Left ventricle myocardium superior (tissue), 1 donor: Measurements from ENCODE around the gene FGGY. TPM values are rescaled to one million over a fixed set of nuclear protein-coding genes. Genes with fewer than 3 reads are reported as not detected.
"Not testable (repeated sequence)": the region's sequence is repeated elsewhere in the genome, so short reads cannot be mapped to it uniquely, and the experiment has no call there.

Source experiments
- ATAC-seq: fragments of 200-7000 bp; cut with Tn5 transposase; one replicate; pipeline ENCODE4 v1.9.1; 2020; ENCODE audit warnings: mild to moderate bottlenecking, moderate library complexity
- DNase-seq: peaks from one replicate; pipeline ENCODE4 v3.0.0-alpha.2; 2020
- intact Hi-C: fragments of 100-400 bp; cut with micrococcal nuclease; formaldehyde crosslinking; loops from one replicate; pipeline ENCODE4 v1.11.0; 2022
- total RNA-seq: library from RNA; stranded (reverse); fragmentation: NEBNext Ultra II Directional; extraction: Animal tissue kit (Norgen Biotek cat#: 25700); gene quantifications from one replicate; pipeline ENCODE4 v1.2.1, GENCODE V29; 2021
- donor health status: DM: no; HTN: yes; CAD: no; lungs with severe emphysema.

FGGY gene
- total RNA-seq, 1 donor from 2014 or later: 29.7 TPM

- DNase-seq (no peak), ATAC-seq (no peak)
- intact Hi-C loops: no loop called here
Observed at GRCh38 chr1:59714966-59715365, 418.1 kb downstream of the FGGY start.

GRCh38 chr1:59716832-59717231 is 419.9 kb downstream of the FGGY start:
- intact Hi-C loops: no loop called here

GRCh38 chr1:59718064-59718988 is 421.4 kb downstream of the FGGY start:
- DNase-seq (peak; percentile 34), ATAC-seq (peak; percentile 88)
- intact Hi-C loops: no loop called here

More at GRCh38 chr1:59716832-59717231, 419.9 kb downstream of the FGGY start:
- ATAC-seq: no peak
- no peak for DNase-seq

GRCh38 chr1:59718989-59719360 is 422.1 kb downstream of the FGGY start:
- intact Hi-C loops: no loop called here
- DNase-seq: peak; percentile 65
- ATAC-seq: peak; percentile 94

- intact Hi-C loops: no loop called here
- ATAC-seq: no peak
Observed at GRCh38 chr1:59720326-59721115, 423.6 kb downstream of the FGGY start.

GRCh38 chr1:59730302-59730701 is 433.4 kb downstream of the FGGY start:
- DNase-seq (no peak), ATAC-seq (peak; percentile 77)
- intact Hi-C loops: no loop called here

More at GRCh38 chr1:59720326-59721115, 423.6 kb downstream of the FGGY start:
- no peak for DNase-seq

- ATAC-seq (peak; percentile 68), DNase-seq (peak; percentile 66)
- intact Hi-C loops: no loop called here
Observed at GRCh38 chr1:59730759-59731478, 434.0 kb downstream of the FGGY start.

GRCh38 chr1:59731591-59731990 is 434.7 kb downstream of the FGGY start:
- no peak for DNase-seq
- ATAC-seq: no peak
- intact Hi-C loops: no loop called here

- DNase-seq: no peak
- intact Hi-C loops: no loop called here
- peak; percentile 29 for ATAC-seq
Observed at GRCh38 chr1:59732214-59732955, 435.5 kb downstream of the FGGY start.

GRCh38 chr1:59733443-59734141 is 436.7 kb downstream of the FGGY start:
- DNase-seq (no peak), ATAC-seq (peak; percentile 2)
- intact Hi-C loops: no loop called here

- intact Hi-C loops, DNase-seq, ATAC-seq: not testable (repeated sequence)
Observed at GRCh38 chr1:59735927-59736326, 439.0 kb downstream of the FGGY start.

- intact Hi-C loops: no loop called here
- DNase-seq (no peak), ATAC-seq (no peak)
Observed at GRCh38 chr1:59736744-59737143, 439.9 kb downstream of the FGGY start.

GRCh38 chr1:59737638-59738037 is 440.7 kb downstream of the FGGY start:
- intact Hi-C loops: no loop called here
- ATAC-seq (no peak), DNase-seq (no peak)

- DNase-seq (no peak), ATAC-seq (no peak)
- intact Hi-C loops: no loop called here
Observed at GRCh38 chr1:59738152-59738551, 441.3 kb downstream of the FGGY start.

GRCh38 chr1:59738591-59739015 is 441.7 kb downstream of the FGGY start:
- ATAC-seq: no peak
- intact Hi-C loops: no loop called here
- no peak for DNase-seq

GRCh38 chr1:59739111-59739510 is 442.2 kb downstream of the FGGY start:
- DNase-seq: no peak
- no peak for ATAC-seq
- intact Hi-C loops: no loop called here

- intact Hi-C loops: no loop called here
- no peak for DNase-seq
- peak; percentile 42 for ATAC-seq
Observed at GRCh38 chr1:59742526-59742925, 445.6 kb downstream of the FGGY start.
